GM18507 (cell line): ENCODE data around the gene SEMA5B.

Experiments used
- DNase-seq: peaks from one replicate; pipeline ENCODE4 v3.0.0; 2011; ENCODE audit warnings: low read depth; ENCODE audit not compliant: insufficient read length; ENCODE audit errors: extremely low spot score
- FAIRE-seq: peaks from 2 replicates; lab custom pipeline; 2011; peaks lifted over from hg19 to GRCh38; lab: Jason Lieb, UNC

The SEMA5B gene

GRCh38 chr3:123002749-123003497, 24.6 kb downstream of the SEMA5B start:
- FAIRE-seq, result no peak
- DNase-seq, result no peak

DNA sequence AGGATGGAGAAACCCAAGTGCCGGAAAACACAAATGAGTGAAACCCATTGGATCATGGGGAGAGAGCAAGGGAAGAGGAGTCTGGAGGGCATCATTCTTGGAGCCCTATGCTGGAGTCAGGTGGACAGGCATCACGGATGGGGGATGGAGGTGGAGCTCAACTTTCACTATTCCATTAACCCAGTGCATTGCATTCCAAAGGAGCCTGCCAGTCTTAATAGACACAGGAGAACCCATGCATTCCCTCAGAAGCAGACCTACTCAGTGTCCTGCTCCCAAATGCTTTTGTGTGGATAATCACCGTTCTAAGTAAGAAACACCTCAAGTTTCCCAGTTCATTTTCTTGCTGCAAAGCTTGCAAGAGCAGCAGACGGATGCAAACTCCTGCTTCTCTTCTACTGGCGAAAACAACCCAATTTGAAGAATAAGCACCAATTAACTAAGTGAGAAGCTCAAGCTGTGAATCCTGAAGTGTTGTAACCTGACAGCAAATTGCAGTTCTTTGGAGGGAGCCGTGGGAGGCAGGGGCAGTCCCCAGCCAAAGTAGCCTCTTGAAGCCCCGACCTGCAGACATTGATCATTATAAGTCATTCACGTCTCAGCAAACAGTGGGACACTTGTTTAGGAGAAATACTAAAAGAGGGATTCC, 25.3 kb downstream of the SEMA5B start:
- DNase-seq (no peak), FAIRE-seq (no peak)

- no peak for FAIRE-seq
- no peak for DNase-seq
Observed at GRCh38 chr3:122998856-122999255, 28.7 kb downstream of the SEMA5B start.

DNA sequence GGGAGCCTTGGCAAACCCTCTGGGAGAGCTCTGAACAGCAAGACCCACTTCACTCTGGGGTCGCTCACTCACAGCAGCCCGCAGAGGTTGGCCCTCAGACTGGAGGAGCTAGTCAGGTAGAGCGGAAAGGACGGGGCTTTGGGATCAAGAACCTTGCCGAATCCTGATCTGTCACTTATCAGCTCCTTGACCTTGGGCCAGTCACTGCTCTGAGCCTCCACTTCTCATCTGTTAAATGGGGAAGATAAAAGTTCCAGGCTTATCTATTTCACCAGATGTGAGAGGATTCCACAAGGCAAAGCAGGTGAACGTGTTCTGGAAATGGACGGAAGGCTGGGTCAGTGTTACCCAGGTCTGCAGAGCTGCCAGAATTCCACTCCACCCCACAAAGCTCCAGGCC, 29.4 kb downstream of the SEMA5B start:
- DNase-seq (no peak), FAIRE-seq (no peak)

- no peak for DNase-seq
Observed at GRCh38 chr3:122996038-122996580, 31.5 kb downstream of the SEMA5B start.

GRCh38 chr3:122994954-122995353, 32.6 kb downstream of the SEMA5B start:
- FAIRE-seq, result no peak
- no peak for DNase-seq

More at GRCh38 chr3:122996038-122996580, 31.5 kb downstream of the SEMA5B start:
- FAIRE-seq, result no peak

DNA sequence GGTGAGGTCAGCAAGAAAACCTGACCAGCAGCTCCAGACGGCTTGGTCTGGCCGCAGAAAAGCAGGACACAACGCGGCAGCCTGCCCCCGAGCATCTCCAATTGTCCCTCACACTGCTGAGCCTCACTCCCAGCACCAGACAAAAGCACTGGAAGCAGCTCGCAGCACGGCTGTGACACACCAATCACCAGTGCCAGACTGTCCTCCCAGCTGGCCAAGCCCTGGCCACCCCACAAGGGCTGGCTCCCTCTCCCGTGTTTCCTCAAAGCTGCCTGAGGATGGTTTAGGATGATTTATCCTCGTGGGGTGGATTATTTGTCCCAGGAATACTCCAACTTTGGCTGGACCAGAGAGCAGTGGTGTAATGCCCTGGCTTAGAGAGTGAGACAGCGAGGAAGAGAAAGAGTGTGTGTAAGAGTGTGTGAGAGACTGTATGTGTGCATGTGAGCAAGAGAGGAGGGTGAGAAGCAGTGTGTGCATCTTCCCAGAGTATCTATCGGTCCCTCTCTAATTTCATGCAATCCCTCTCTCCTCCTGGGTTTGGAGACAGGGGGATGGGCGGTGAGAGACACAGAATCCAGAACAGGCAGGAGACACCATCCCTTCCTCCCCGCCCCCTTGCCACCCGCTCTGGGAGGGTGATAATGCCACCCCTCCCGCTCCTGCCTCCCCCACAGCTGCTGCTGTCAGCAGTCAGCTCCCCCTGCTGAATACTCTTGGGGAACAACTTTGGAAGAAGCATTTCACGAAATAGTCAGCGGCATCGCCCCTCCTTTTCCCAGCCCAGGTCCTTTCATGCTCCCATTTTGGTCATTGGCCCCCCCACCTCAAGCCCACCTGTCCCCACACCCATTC, 34.2 kb downstream of the SEMA5B start:
- FAIRE-seq (no peak), DNase-seq (no peak)

DNA sequence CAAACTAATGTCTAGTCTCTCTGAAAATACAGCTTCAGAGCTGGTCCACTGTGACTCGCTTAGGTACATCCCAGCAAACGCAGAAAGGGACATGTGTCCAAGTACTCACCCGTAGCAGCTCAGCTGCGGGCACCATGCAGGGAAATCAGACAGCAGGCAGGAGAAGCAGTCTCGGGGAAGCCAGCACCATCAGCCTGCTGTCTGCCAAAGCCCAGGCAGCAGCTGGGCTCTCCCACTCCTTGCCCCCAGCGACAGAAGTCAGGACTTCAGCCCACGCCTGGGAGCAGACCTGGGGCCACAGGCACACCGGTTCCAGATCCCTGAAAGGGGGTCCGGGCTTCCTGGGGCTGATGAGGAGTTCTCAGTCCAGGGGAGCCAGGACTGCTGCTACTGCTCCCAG, 34.9 kb downstream of the SEMA5B start:
- no peak for FAIRE-seq
- DNase-seq, result no peak

DNA sequence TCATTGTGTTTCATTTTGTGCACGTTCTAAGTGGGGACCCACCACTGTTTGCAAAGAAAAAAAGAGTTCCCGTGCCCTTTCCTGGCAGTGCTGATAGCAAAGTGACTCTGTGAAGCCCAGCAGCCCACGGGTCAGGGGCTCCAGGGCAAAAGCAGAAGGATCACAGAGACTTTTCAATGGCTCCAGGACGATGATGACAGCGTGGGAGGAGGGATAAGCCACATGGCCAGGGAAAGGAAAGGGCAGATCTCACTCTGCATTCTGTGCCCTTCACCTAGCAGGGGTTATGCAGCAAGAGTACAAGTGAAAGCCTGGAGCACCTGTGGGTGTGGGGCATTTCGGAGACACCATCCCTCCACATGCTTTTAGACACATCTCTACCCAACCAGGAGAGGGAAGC, 35.4 kb downstream of the SEMA5B start:
- no peak for FAIRE-seq

GRCh38 chr3:122991236-122991985, 36.2 kb downstream of the SEMA5B start:
- DNase-seq (no peak), FAIRE-seq (no peak)

More for the DNA sequence above, 35.4 kb downstream of the SEMA5B start:
- no peak for DNase-seq

DNA sequence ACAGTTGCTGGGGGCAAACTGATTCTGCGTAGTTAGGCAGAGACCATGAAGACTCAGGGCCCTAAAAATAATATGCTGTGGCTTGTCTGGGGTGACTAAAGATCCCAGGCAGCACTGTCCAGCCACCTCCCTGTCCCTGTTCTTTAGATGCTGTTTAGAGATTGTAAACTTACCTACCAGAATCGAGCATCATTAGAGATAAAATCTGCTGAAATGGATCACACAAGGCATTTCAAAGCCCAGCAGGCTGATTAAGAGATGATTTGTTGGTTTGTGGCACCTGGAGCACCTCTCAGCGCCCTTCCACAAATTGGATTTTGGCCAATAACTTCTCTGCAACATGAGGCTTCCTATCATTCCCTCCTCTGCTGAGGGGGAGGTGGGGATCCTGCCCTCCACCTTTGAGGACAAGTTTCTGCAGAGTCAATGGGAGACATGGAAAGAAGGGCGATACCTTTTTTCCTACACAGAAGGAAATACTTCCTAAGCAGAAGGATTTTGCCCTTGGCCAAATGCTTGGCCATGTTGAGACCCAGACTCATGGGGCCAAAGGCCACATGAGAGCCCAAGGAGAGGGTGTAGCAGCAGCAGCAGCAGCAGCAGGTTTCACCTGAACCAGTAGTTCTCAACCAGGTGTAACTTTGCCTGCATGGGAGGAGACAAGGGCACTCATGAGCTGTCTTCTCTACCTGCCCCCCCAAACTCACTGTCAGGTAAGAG, 37.5 kb downstream of the SEMA5B start:
- DNase-seq (no peak), FAIRE-seq (no peak)

- FAIRE-seq (no peak), DNase-seq (no peak)
Observed at GRCh38 chr3:122988508-122988907, 39.1 kb downstream of the SEMA5B start.

DNA sequence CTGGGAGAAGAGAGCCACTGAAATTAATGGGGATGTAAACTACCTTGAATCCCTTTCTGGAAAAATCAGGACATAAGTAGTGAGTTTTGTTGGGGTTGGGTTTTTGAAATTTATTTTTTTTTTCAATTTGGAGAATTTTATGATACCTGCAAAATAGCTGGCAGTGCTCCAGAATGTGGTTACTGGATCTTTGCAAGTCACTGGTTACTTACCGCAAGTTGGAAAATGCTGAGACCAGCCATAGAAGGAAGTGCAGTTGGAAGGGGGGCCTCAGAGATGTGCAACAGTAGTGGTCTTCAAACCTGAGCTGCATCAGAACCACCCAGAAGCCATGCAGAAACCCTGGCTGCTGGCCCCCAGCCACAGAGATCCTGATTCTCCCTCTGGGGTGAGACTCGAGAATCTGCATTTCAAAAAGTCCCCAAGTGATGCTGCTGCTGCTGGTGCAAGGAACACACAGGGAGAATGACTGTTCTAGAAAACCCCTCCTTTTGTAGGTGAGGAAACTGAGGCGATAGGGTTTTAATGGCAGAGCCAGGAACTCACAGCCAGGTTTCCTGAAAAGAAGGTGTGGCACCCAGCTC, 39.7 kb downstream of the SEMA5B start:
- no peak for FAIRE-seq
- DNase-seq, result no peak

- DNase-seq, result no peak
- no peak for FAIRE-seq
Observed at GRCh38 chr3:122987231-122987630, 40.3 kb downstream of the SEMA5B start.

- FAIRE-seq (no peak), DNase-seq (no peak)
Observed at GRCh38 chr3:122986693-122987179, 40.8 kb downstream of the SEMA5B start.

GRCh38 chr3:122985539-122985938, 42.0 kb downstream of the SEMA5B start:
- no peak for DNase-seq
- no peak for FAIRE-seq

DNA sequence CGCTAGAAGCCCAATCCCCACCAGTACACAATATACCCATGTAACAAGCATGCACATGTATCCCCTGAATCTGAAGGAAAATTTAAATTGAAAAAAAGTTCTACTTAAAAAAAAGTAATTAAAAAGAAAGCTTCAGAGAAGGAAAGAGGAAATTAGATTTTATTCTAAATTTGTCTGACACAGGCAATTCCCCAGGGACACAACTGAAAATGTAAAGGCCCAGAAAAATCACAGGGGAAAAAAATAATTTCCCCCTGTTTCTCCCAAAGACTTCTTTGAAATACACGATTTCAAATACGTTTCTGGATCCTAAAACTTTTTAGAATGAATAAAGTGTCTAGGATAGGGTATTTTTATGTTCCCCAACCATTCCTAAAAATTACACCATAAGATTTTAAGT, 42.9 kb downstream of the SEMA5B start:
- DNase-seq (no peak), FAIRE-seq (no peak)

DNA sequence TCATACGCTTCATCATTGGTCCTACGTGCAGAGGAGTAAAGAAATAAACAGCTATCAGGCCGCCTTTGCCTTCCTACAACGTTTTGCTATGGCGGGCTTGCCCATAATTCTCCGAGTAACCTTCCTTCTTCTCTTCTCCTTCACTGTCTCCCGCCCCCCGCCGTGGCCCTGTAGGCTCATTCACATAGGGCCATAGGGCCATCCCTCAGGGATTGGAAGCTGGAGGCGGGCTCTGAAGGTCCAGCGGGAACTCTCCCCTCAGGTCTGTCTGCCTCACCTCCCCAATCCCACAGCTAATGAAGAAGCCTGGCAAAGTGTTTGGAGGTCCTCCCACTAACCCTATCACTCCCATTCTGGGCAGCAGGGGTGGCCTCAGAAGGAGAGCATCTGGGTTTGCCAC, 43.6 kb downstream of the SEMA5B start:
- DNase-seq, result no peak
- FAIRE-seq, result no peak
